ENCODE results near the gene ADD3.

ADD3 gene, protein sequence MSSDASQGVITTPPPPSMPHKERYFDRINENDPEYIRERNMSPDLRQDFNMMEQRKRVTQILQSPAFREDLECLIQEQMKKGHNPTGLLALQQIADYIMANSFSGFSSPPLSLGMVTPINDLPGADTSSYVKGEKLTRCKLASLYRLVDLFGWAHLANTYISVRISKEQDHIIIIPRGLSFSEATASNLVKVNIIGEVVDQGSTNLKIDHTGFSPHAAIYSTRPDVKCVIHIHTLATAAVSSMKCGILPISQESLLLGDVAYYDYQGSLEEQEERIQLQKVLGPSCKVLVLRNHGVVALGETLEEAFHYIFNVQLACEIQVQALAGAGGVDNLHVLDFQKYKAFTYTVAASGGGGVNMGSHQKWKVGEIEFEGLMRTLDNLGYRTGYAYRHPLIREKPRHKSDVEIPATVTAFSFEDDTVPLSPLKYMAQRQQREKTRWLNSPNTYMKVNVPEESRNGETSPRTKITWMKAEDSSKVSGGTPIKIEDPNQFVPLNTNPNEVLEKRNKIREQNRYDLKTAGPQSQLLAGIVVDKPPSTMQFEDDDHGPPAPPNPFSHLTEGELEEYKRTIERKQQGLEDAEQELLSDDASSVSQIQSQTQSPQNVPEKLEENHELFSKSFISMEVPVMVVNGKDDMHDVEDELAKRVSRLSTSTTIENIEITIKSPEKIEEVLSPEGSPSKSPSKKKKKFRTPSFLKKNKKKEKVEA

DNA sequence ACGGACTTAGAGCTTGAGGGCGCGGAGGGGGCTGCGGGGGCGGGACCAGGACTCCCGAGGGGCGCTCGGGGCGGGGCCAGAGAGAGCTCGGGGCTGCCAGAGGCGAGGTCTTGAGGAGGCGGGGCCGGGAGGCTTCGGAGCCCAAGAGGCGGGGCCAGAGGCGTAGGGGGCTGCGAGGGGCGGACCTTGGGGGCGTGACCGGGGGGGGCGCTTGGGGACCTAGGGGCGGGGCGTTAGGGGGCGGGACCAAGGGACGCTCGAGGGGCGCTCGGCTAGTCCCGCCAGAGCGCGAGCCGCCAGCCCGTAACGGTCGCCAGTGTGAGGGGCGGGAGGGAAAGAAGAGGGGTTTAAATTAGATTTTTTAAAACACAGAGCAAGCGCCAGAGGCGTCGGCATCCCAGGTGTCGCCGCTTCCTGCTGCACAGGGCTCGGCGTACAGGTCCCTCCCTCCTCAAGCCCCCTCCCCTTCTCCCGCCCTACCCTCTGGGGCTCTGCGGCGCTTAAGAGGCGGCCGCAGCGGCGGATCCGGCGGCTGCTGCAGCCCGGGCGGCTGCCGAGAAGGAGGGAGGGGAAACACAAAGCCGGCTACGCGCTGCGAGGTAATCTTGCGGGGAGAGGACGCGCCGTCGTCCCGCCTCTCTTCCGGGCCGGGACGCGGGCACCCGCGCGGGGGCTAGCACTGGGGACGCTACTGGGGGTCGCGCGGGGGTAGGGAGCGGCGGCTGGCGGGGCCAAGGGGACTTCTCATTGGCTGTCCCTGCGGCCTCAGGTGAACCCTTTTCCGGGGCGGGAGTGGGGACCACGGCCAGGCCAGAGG is at the start of gene ADD3:
Gene ADD3, plus strand, starts transcription at position 284 of the 817 bp plus-strand sequence. CDS start 92,670 bp downstream, outside the sequence.
- in situ Hi-C loops (cut with MboI; ENCODE audit: low sequenced_read_pairs): no loop called here

DNA sequence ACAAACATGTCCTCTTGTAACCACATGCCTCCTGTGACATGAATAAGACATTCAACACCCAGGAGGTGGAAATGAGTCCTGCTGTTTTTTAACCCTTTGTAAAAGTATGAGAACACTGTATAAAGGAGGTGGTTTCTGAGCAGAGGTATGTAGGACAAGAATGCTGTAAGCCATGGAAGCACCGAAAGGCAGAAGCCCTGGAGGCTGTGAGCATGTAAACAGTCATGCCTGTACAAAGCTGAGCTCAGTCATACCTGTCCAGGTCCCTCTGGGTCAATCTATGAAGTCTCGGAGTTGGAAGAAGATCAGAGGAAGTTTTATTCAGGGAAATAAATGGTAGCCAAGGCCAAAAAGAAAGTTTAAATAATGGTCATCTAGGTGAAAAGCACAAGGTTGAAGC is 49.7 kb upstream of the ADD3 start:
- in situ Hi-C loops (cut with MboI; ENCODE audit: low sequenced_read_pairs): no loop called here

DNA sequence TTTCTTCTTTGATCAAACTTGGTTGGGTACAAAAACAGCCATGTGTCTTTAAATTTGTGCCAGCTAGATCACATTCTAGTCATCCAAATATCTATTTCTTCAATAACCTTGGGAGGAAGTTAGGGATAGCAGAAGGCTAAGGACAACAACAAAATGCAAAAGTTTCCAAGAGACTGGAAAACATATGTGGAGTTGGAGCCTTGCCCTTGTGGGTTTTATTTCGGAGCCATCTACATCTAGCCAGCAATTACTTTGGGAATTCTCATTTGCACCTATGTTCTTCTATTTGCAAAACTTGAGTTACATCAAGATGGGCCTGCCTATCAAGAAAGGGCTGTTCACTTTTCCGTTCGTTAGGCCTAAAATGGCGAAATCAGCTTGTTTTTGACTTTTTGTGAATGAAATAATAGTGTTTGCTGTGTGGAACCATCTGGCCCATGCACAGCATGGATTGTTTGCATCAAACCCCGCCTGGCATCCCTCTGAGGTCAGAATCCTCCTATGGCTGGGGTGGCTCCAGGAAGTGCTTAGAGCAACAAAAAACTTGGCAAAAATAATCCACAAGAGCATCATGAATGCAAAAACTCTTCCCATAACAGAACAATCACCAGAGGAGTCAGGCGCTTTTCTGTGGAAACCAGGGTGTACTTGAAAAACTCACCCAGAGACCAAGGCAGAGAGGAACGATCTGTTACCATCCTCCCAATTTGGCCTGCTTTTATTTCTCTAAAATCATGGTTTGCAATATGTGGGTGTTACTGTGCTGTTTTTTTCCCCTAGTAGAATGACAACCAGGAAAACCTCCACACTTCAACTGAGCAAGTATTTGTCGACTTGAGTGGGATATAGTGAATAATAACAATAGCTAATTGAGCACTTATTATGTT is 48.3 kb upstream of the ADD3 start:
- in situ Hi-C loops (cut with MboI; ENCODE audit: low sequenced_read_pairs): no loop called here

DNA sequence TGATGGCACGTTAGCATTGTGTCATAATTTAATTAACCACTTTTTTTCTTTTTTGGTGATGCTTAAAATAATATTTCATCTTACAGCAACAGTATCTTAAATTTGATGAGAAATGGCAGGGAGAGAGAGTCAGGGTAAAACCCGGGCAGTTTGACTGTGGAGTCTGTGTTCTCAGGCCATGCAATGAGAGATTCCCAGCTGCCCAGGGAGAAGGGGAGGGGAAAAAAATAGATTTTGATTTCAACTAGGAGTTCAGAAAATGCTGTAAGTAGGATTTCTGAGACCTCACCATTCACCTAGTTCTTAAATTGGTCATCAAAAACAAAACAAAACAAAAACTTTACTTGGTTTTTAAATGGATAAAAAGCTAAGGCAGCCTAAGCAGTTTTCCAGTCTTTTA is 47.1 kb upstream of the ADD3 start:
- in situ Hi-C loops (cut with MboI; ENCODE audit: low sequenced_read_pairs): no loop called here

DNA sequence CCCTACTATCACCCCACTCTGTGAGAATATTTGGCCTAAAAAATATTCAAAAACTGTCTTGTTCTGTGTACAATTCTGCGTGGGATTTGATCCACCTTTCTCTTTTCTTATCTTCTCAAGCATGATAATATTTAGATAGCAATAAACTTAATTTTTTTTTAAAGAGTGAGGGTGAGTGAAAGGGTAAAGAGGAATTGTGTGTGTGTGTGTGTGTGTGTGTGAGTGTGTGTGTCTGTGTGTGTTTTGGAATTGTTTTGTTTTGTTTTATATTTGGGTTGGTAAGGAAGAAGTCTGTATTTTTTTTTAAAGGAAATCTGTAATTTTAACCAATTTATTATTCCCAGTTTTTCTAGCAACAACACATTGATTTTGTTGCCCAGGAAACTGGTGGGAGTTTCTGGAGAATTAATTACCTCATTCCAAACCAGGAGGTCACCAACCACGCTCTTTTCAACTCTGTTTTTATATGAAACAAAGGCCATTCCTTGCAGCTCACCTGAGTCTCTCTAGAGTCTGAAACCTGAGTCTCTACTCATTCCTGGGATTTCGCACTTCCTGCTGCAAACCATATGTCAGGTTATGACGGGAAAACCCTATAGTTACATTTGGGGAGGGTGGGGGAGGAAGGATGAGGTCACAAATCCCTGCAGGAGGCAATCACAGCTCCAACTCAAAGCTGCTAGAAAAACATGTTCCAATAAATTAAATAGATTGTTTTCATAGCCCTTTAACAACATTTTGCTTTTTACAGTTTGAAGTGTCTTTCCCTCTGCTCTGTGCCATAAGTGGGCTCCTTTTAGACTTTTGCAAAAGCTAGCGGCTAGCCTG is 46.4 kb upstream of the ADD3 start:
- in situ Hi-C loops (cut with MboI; ENCODE audit: low sequenced_read_pairs): no loop called here

DNA sequence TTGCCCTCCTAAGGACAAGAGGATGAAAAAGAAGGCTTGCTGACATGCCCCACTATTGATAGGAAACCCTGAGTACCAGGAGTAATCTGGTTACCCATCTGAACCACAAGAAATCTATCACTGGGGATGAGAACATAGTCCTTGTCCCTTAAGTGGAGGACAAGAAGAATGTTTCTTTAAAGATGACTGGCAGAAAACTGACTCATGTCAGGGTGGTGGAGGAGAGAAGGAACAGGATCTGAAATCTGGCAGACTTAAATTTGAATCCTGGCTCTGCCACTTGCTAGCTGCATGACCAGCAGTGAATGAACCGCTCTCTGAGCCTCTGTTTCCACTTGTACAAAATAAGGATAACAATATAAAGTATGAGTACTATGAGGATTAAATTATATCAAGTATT is 45.5 kb upstream of the ADD3 start:
- in situ Hi-C loops (cut with MboI; ENCODE audit: low sequenced_read_pairs): no loop called here

DNA sequence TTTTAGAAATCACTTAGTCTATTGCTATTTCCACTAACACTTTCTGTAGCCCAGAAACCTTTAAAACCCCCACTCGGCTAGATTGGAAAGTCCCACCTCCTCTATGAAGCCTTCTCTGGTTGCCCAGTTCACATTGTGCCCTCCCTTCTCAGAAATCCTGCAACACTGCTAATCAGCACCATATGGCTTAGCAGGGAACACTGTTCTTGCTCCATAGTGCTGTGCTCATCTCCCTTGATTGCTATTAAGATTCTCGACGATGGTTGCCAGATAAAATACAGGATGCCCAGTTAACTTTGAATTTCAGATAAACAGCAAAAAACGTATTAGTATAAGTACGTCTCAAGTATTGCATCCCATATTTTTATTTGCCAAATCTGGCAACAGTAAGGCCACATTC is 44.3 kb upstream of the ADD3 start:
- in situ Hi-C loops (cut with MboI; ENCODE audit: low sequenced_read_pairs): no loop called here

DNA sequence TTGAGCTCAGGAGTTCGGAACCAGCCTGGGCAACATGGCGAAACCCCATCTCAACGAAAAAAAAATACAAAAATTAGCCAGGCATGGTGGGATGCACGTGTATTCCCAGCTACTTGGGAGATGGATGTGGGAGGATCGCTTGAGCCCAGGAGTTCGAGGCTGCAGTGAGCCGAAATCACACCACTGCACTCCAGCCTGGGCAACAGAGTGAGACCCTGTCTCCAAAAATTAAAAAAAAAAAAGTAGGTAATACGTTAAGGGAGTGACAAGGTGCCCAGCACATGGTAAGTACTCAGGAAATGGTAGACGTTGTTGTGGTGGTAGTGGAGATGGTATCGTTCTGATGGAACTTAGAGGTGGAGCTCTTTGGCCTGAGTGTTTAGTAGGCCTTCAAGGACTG is 43.5 kb upstream of the ADD3 start:
- in situ Hi-C loops (cut with MboI; ENCODE audit: low sequenced_read_pairs): no loop called here

DNA sequence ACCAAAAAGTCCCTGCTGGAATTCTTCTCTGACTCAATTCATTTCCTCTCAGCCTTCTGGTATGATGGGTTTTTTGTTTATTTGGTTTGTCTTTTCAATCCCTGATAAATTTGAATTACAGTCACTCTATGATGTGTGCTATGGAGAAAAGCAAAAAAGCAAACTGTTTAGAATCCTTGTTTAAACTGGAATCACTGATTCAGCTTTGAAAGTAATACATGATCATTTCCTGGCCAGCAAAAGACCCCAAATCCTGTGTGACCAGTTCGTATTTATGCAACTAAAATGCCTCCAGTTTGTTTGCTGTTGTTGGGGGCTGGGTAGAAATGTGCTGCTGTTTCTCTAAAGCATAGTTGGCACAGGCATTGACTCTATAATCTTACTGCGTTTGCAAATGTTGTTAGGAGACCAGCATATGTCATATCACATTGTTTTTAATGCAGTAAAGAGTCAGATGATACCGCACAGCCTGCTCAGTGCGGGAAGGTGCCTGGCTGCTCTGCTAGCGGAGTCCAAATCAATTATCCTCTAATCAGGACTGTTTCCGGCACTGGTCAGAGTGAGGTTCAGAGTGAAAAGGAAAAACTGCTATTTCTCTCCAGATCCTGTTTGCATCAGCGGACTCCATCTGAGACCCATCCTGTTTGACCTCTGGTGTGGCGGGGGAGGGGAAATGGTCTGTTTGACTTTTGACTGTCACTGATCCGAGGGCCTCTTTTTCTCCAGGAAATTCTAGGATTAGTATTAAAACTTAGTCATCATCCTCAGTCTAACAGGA is 40.6 kb upstream of the ADD3 start:
- in situ Hi-C loops (cut with MboI; ENCODE audit: low sequenced_read_pairs): no loop called here

DNA sequence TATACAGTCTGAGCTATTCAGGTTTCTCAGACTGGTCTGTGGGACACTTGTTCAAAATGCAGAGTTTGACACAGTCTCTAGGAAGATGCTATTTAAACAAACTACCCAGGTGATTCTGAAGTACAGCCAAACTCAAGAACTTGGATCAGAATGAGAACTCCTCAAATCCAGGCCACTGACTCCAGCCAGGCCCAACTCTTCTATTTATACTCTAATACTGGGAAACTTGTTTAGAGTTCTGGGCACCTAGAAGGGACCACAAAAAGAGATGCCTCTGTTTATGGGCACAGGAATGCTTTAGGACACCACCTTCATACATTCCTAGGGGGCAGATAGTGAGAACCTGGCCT is 40.1 kb upstream of the ADD3 start:
- in situ Hi-C loops (cut with MboI; ENCODE audit: low sequenced_read_pairs): no loop called here

DNA sequence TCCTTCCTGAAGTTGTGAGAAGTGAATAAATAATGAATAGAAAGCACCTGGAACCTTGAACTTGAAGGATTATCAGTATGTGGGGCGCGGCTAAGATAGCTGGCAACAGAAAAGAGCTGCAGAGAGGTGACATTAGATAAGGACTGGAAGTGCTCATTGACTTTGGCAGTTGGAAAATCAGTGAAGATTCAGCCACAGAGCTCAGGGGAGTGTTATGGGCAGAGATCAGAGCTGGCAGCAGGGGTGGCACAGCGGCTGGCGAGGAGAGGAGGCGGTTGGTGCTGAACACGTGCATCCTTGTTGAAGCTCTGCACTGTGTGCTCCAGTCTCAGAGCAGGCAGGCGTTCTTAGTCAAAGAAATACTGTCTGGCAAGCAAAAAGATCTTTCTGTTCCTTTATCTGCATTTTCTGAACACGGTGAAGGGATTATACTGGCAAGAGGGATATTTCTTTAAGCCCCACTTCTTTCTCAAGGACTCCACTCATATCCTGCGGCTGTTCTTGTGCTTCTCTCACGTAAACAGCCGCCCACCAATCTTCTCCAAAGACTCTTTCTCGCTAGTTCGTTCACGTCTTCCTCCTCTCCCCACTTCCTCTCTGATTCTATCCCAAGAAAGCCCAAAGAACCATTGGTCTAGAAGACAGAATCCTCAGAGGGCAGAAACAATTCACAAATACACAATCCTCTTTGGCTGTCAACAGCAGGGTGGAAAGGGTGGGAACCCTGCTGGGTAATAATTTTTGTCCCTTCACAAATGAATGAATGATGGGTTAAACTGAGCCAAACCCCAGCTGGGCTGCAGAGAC is 38.6 kb upstream of the ADD3 start:
- in situ Hi-C loops (cut with MboI; ENCODE audit: low sequenced_read_pairs): no loop called here

DNA sequence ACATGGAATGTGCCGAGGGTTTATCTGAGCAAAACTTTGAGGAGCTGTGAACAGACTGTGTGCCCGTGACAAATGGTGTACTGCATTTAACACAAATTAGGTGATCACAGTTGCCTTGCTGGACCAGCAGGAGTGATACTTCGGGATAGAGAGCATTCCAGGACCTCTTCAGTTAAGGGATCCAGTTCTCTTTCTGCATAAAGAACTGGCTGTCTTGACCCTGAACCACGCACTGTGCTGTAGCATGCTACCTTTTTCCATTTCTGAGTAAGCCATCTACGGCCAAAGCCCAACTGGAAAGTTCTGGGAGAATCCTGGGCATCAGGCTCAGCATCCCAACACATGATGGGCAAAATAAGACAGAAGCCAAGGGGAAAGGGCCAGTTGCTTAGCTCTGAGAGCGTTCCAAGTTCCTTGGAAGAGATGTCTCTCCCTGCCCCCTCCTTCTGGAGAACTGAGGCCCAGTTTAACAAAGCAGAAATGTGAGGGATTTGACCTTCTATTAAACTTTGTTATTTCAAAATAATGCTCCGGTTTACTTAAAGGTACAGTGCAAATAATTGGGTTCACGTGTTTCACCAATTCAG is 37.9 kb upstream of the ADD3 start:
- in situ Hi-C loops (cut with MboI; ENCODE audit: low sequenced_read_pairs): no loop called here

DNA sequence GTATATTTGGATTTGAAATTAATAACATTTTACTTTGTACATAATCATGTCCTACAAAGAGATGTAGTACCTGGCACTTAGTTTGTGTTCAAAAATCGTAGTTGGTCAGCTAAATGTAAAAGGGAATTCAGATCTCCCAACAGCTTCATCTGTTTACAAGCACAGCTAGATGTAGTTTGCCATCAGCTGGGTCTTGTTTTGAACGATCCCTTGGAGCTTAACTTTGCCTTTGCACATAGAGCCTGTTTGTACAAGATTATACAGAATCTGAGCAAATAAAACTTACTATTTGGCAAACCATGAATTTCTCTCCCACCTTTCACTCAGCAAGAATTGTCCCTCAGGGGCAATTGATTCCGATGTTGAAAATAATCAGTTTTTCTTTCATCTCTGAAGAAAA is 36.1 kb upstream of the ADD3 start:
- in situ Hi-C loops (cut with MboI; ENCODE audit: low sequenced_read_pairs): no loop called here

DNA sequence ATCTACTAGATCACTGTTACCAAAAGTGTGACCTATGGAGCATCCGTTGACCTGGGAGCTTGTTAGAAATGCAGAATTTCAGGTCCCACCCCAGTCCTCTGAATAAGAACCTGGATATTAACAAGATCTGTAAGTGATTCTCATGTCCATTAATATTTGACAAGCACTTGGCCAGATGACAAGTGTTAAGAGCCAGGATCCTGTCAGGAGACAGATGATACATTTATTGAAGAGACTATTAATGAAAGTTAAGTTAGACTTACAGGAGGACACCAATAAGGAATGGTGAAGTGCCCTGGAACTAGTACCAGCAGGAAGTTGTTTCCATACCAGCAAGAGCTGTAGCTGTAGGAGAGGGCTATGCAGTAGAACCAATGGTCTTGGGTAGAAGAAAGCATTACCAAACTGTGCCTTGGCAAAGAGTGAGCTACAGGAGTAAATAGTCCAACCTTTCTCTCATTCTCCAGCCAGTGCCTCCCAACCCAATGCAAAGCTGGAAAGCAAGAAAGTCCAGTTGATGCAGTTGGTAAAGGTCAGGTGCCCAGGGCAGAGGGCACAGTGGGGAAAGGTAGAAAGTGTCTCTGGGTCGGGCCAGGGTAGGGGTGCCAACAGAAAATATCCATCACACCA is 35.3 kb upstream of the ADD3 start:
- in situ Hi-C loops (cut with MboI; ENCODE audit: low sequenced_read_pairs): no loop called here

DNA sequence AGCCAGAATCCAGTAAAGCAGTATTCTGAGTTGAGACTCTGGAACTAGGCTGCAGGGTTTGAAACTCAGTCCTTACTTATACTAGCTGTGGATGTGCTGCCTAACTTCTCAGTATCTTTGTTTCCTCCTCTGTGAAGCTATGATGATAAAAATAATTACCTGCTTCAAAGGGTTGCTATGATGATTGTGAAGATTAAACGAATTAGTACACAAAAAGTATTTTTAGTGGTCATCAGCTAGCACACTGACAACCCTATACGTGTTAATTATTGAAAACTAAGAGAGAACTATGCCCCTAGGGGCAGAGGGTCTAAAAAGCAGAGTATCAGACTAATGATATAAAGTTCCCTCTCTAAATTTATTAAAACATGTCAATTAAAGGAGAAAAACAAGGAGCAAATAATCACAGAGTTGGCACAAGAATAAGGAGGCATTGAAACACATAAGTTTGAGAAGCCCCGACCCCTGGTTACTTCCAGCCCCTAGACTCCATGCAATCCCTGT is 34.4 kb upstream of the ADD3 start:
- in situ Hi-C loops (cut with MboI; ENCODE audit: low sequenced_read_pairs): no loop called here

DNA sequence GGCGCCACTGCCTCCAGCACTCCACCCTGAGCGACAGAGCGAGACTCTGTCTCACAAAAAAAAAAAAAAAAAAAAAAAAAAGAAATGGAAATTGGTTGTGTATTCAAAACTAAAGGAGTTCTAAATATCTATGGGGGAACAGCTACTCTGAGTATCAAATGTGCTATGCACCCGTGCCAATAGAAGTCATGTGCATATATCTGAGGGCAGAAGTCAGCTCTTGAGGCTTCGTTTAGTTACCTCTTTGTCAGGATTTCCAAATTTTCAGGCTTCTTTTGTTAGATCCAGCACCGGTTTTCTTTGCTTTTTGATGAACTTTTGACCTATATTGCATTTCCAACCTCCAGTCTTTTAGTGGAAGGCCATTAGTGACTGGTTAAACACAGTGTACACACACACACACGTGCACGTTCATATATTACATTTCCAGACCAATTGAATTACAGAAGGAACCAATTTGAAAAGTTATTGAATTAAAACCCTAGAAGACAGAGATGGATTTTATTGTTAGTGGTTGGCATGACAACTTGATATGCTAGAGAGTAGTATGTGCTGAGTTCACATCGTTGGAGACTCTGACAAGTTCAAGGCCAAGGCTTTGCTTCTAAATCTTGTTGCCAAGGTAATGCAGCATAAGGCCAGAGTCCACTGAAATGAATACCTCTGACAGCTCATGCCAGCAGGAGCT is 33.1 kb upstream of the ADD3 start:
- in situ Hi-C loops (cut with MboI; ENCODE audit: low sequenced_read_pairs): no loop called here

Measured in HL-60/S4 (cell line).